IPS-18a (cell line): ENCODE measurements around the gene ARNT2.

Source experiments
- H3K27ac ChIP-seq: one replicate; pipeline ENCODE4 v1.5.1; 2013; ENCODE audit warnings: low read length
- H3K27me3 ChIP-seq: one replicate; pipeline ENCODE4 v1.6.1; 2013; ENCODE audit warnings: mild to moderate bottlenecking, low read length; ENCODE audit not compliant: control insufficient read depth, insufficient read depth
- H3K36me3 ChIP-seq: one replicate; pipeline ENCODE4 v1.6.1; 2013; ENCODE audit warnings: low read depth, low read length; ENCODE audit not compliant: control insufficient read depth
- H3K4me1 ChIP-seq: one replicate; pipeline ENCODE4 v1.6.1; 2013; ENCODE audit warnings: low read depth, low read length; ENCODE audit not compliant: control insufficient read depth
- H3K4me3 ChIP-seq: one replicate; pipeline ENCODE4 v1.5.1; 2013; ENCODE audit warnings: low read length
- H3K9ac ChIP-seq: one replicate; pipeline ENCODE4 v1.6.1; 2013; ENCODE audit warnings: mild to moderate bottlenecking, low read length, moderate library complexity
- H3K9me3 ChIP-seq: one replicate; pipeline ENCODE4 v1.6.1; 2013; ENCODE audit warnings: low read depth, low read length; ENCODE audit not compliant: control insufficient read depth

The ARNT2 gene

DNA sequence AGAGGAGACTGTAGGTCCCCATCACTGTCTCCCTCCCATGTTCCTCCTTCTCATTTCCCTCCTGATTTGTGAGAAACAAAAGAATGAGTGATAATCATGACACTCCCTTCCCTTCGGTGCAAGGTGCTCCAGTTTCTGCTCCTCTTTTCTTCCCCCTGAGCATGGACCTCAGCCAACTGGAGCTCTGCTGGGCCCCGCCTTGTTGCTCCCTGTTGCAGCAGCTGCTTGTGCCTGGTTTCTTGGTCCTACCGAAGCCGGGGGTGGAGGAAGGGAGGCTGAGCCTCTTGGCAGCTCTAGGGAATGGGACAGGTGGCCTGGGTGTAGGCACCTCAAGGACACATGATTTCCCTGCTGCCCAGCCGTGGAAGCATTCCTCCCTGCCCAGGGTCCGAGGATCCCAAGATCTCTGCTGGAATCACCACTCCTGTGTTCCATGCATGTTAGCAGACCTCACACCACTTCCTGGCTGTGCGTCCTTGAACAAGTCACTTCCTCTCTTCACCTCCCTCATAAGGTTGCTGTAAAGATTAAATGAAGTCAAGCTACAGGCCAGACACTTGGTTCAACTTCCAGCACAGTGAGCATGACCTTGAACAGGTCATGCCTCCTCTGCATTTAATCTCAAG is 159.3 kb downstream of the ARNT2 start:
- no peaks in the 10 kb centered on the region for H3K9me3 ChIP-seq
- peaks cover 9% of the 10 kb centered on the region for H3K4me1 ChIP-seq
- no peak overlapping the region for H3K4me3 ChIP-seq
- H3K27ac ChIP-seq: no peak overlapping the region
- no peaks in the 10 kb centered on the region for H3K27me3 ChIP-seq
- H3K36me3 ChIP-seq: no peaks in the 10 kb centered on the region
- no peak overlapping the region for H3K9ac ChIP-seq

DNA sequence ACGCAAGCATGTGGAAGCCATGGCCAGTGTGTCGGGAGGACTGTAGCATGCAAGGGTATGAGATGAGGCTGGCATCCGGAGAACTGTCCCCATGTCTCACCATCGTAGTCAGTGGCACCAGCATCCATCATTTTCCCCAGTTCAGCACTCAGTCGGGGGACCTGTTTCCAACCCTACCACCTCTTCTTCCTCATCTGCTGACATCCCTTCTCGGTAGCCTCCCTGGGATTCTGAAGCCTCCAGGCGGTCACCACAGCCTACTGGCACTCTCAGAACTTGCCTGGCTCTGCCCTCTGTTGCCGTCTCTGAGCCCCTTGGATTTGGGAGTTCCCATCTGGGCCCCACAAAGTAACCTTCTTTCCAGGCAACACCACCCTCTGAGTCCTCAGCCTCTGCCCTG is 159.9 kb downstream of the ARNT2 start:
- Histone ChIP-seq H3K27me3 (no peaks in the 10 kb centered on the region), H3K9ac (no peak overlapping the region), H3K4me3 (no peak overlapping the region), H3K9me3 (no peaks in the 10 kb centered on the region), H3K27ac (no peak overlapping the region), H3K36me3 (no peaks in the 10 kb centered on the region), H3K4me1 (peaks cover 9% of the 10 kb centered on the region)

DNA sequence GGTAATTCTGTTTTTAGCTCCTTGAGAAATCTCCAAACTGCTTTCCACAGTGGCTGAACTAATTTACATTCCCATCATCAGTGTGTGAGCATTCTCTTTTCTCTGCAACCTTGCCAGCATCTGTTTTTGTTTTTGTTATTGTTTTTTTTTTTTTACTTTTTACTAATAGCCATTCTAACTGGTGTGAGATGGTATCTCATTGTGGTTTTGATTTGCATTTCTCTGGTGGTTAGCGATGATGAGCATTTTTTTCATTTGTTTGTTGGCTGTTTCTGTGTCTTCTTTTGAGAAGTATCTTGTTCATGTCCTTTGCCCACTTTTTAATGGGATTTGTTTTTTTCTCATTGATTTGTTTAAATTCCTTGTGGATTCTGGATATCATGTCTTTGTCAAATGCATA is 161.2 kb downstream of the ARNT2 start:
- Histone ChIP-seq H3K4me3 (no peak overlapping the region), H3K9ac (no peak overlapping the region), H3K27ac (no peak overlapping the region), H3K27me3 (no peaks in the 10 kb centered on the region), H3K4me1 (peaks cover 9% of the 10 kb centered on the region), H3K9me3 (no peaks in the 10 kb centered on the region), H3K36me3 (no peaks in the 10 kb centered on the region)

DNA sequence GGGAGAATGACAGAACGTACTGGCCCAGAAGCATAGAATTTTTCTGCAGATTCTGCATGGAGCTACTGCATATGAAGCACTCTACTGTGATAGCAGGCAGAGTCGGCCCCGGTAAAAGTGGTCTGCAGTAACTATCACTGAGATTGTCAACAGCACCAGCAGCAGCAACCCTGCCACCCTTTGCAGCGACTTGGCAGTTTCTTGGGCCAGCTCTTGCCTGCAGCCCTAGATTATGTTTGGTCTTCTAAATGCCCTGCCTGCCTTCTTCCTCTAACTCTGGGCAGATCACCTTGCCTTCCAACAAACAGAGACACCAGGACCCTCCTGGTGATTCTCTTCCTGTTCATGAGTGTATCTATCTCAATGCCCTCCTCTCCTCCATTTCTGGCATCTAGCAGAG is 161.8 kb downstream of the ARNT2 start:
- no peaks in the 10 kb centered on the region for H3K36me3 ChIP-seq
- no peaks in the 10 kb centered on the region for H3K27me3 ChIP-seq
- no peak overlapping the region for H3K27ac ChIP-seq
- no peak overlapping the region for H3K4me3 ChIP-seq
- H3K4me1 ChIP-seq: peaks cover 9% of the 10 kb centered on the region
- H3K9ac ChIP-seq: no peak overlapping the region
- H3K9me3 ChIP-seq: no peaks in the 10 kb centered on the region

DNA sequence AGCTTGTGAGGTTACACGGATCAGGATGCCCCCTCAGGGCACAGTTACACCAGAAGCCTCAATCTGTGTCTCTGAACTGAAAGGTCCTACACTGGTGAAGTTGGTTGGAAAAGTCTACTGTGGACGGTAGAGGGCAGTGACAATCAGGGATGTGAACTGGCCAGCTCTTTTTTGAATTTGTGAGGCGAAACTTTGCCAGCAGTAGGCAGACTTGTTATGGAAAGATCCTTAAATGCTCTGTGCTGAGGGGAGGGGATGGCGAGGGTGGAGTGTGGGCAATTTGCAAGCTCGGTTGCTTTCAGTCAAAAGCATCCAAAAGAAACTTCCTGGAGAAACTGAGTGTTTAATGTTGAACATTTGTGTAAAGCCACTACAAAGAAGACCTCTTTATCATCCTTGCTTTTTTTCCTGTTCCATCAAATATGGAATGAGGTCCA is 163.6 kb downstream of the ARNT2 start:
- H3K27me3 ChIP-seq: no peaks in the 10 kb centered on the region
- H3K9ac ChIP-seq: no peak overlapping the region
- no peaks in the 10 kb centered on the region for H3K36me3 ChIP-seq
- H3K27ac ChIP-seq: no peak overlapping the region
- H3K4me3 ChIP-seq: no peak overlapping the region
- peaks cover 9% of the 10 kb centered on the region for H3K4me1 ChIP-seq
- no peaks in the 10 kb centered on the region for H3K9me3 ChIP-seq

DNA sequence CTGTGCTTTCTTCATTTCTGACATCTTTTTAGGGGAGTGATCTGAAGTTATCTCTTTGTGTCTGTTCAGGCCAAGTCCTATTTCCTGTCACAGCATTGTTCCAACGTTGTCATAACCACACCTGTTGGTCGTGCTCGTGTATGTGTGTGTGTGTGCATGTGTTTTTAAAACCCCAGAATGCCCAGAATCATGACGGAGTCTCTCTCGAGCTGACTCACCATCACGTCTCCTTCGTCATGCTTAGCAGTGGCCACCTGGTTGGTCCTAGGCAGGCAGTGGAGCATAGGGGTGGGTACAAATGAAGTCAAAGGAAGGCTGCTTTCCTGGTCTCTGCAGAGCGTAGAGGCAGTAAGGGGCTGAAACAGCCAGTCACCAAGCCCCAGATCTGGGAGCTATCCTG is 164.1 kb downstream of the ARNT2 start:
- H3K4me1 ChIP-seq: peaks cover 9% of the 10 kb centered on the region
- no peak overlapping the region for H3K9ac ChIP-seq
- no peaks in the 10 kb centered on the region for H3K27me3 ChIP-seq
- no peaks in the 10 kb centered on the region for H3K9me3 ChIP-seq
- no peak overlapping the region for H3K4me3 ChIP-seq
- no peaks in the 10 kb centered on the region for H3K36me3 ChIP-seq
- H3K27ac ChIP-seq: no peak overlapping the region

DNA sequence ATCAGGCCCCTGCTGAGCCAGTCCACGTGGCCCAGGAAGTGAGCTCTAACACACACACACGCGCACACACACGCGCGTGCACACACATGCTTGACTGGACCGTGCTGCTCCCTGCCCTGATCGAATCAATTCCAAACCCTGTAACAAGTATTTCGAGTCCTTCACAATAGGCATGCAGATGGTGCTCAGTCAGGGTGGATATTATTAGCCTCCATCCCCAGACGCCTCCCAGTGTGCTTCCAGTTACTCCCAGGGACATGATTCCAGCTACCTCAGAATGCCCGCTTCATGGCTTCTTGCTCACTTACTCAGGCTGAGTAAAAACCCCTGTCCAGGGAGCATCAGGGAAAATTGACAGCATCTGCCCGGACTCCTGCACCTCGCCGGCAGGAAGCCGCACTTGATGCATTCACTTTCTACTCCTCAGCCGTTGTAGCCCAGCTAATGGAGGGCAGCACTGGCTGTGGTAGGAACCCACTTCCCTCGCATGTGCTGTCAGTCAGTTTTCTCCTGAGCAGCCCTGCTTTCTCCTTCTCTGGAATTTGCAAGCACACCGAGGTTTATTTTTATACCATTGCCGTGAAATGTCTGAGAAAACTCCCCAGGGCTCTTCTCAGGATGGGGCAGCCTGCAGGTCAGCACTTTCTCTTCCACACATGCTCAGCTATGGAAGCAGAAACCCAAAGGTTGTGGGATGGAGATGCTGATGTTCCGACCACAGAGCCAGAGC is 164.9 kb downstream of the ARNT2 start:
- H3K27me3 ChIP-seq: no peaks in the 10 kb centered on the region
- peaks cover 12% of the 10 kb centered on the region for H3K4me1 ChIP-seq
- no peak overlapping the region for H3K4me3 ChIP-seq
- no peaks in the 10 kb centered on the region for H3K36me3 ChIP-seq
- no peaks in the 10 kb centered on the region for H3K9me3 ChIP-seq
- no peak overlapping the region for H3K27ac ChIP-seq
- no peak overlapping the region for H3K9ac ChIP-seq

DNA sequence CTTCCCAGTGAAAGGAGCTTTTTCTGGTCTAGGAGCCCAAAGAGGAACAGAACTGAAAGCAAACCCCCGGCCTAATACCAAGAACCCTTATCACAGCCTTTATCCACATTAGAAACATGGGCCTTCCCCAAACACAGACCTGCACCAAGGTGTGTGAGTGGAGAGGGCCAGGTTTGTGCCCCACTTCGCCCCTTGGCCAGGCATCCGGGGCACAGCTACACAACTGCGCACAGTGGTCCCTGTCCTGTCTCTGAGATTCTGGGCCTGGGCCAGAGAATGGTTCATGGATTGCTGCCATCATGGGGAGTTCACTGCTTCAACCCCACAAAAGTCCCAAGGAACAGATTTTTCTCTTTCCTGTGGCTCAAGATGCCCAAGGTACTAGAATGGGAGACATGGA is 165.5 kb downstream of the ARNT2 start:
- Histone ChIP-seq H3K27ac (no peak overlapping the region), H3K4me3 (no peak overlapping the region), H3K9ac (no peak overlapping the region), H3K27me3 (no peaks in the 10 kb centered on the region), H3K36me3 (no peaks in the 10 kb centered on the region), H3K4me1 (peaks cover 13% of the 10 kb centered on the region), H3K9me3 (no peaks in the 10 kb centered on the region)

DNA sequence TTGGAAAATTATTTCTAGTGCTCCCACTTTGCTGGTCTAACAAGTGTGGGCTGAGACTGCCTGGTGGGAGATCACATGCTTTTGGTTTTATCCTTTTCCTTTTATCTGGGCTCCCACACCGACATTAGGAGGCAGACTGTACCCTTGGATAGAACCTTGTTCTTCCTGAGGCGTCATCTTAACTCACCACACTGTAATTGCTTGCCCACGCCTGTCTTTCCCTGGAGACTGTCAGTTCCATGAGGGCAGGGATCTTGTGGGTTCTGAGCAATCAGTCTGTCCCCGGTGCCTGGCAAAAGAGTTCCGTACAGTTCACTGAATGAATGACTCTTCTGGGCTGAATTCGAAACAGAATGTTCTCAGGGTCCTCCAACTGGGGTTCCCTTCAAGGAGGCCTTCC is 166.4 kb downstream of the ARNT2 start:
- no peak overlapping the region for H3K4me3 ChIP-seq

DNA sequence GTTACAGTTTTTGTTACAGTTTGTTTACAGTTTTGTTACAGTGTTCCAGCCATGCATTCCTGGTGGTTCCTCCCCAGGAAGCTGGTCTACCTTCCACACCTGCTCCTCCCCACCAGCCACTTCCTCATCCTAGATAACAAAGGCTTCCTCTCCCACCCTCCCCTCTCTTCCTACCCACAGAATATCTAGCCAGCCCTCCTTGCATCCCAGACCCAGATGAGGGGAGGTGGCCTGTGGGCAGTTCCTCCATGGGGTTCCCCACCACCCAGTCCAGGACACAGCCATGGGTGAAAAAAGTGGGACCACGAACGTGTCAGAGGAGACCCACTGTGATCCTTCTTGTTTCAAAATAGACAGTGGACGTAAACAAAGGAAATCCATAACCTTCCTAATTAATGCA is 168.2 kb downstream of the ARNT2 start:
- no peak overlapping the region for H3K9ac ChIP-seq
- no peak overlapping the region for H3K27ac ChIP-seq
- H3K36me3 ChIP-seq: peaks cover 3% of the 10 kb centered on the region
- no peaks in the 10 kb centered on the region for H3K27me3 ChIP-seq
- H3K4me3 ChIP-seq: no peak overlapping the region
- H3K4me1 ChIP-seq: peaks cover 11% of the 10 kb centered on the region
- no peaks in the 10 kb centered on the region for H3K9me3 ChIP-seq

More for the DNA sequence above, 166.4 kb downstream of the ARNT2 start:
- peaks cover 13% of the 10 kb centered on the region for H3K4me1 ChIP-seq
- H3K36me3 ChIP-seq: no peaks in the 10 kb centered on the region
- H3K9ac ChIP-seq: no peak overlapping the region
- H3K9me3 ChIP-seq: no peaks in the 10 kb centered on the region
- no peak overlapping the region for H3K27ac ChIP-seq
- H3K27me3 ChIP-seq: no peaks in the 10 kb centered on the region

DNA sequence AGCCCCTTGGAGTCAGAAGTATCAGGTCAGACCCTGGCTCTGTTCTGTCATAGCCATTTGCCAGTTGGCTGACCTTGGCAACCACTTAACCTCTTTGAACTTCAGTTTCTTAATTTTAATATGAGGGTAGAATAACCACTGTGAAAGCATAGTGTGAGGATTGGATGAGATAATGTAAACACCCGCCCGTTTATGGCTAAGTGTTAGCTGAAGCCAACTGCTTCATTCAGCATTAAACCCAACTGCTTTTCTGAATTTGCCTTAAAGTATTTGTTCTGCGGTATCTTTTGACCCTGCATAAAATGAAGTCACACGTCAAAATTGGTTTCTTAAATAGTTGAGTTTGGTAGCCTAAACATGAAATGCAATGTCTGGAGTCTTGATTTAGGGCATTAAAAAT is 169.4 kb downstream of the ARNT2 start:
- no peak overlapping the region for H3K27ac ChIP-seq
- peaks cover 3% of the 10 kb centered on the region for H3K36me3 ChIP-seq
- no peak overlapping the region for H3K9ac ChIP-seq
- H3K4me3 ChIP-seq: no peak overlapping the region
- H3K27me3 ChIP-seq: no peaks in the 10 kb centered on the region
- peaks cover 4% of the 10 kb centered on the region for H3K4me1 ChIP-seq
- no peaks in the 10 kb centered on the region for H3K9me3 ChIP-seq

DNA sequence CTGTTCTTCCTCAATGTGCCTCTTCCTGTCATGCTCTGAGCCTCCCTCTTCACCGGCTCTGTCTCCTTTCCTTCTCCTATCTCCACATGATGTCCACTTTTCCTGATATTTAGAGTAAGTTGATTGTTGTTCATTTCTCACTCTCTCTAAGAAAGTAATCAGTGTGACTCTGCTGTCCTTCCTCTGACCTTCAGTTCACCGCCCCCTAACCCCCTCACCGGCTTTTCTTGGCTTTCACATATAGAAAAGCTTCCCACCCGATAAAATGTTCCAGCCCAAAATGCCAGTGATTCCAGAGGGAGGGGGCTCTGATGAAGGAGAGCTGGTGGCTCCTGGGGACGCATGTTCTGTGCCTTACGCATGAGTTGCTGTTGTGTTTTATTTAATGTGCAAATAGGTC is 170.4 kb downstream of the ARNT2 start:
- Histone ChIP-seq H3K9me3 (no peaks in the 10 kb centered on the region), H3K4me1 (peaks cover 4% of the 10 kb centered on the region), H3K36me3 (peaks cover 3% of the 10 kb centered on the region), H3K27me3 (no peaks in the 10 kb centered on the region), H3K9ac (no peak overlapping the region), H3K4me3 (no peak overlapping the region), H3K27ac (no peak overlapping the region)
